Left lung (tissue), 10 donors: ENCODE results near the gene FBL. TPM values are rescaled to one million over a fixed set of nuclear protein-coding genes. Genes with fewer than 3 reads are reported as not detected.

Experiments used
- ATAC-seq: fragments of 200-7000 bp; cut with Tn5 transposase; one replicate; pipeline ENCODE4 v1.9.1; 2020; ENCODE audit warnings: moderate library complexity
- DNase-seq, 4 donors: peaks; one replicate each; pipeline ENCODE4 v3.0.0-alpha.2; 2013 to 2020
- H3K27ac ChIP-seq, 2 donors: fragments of 200-600 bp; sonication (generic) in 1 of 2; one replicate each; pipeline versions ENCODE4 v1.5.0 to v1.8.0; 2020 to 2021
- H3K27me3 ChIP-seq, 2 donors: fragments of 200-600 bp; sonication (generic) in 1 of 2; one replicate each; pipeline versions ENCODE4 v1.5.0 to v1.8.0; 2020 to 2021
- H3K36me3 ChIP-seq, 2 donors: fragments of 200-600 bp; sonication (generic) in 1 of 2; one replicate each; pipeline versions ENCODE4 v1.5.0 to v1.8.0; 2020 to 2021
- H3K4me1 ChIP-seq, 2 donors: fragments of 200-600 bp; one replicate each; pipeline ENCODE4 v1.8.0; 2021
- H3K4me3 ChIP-seq, 2 donors: fragments of 200-600 bp; sonication (generic) in 1 of 2; one replicate each; pipeline versions ENCODE4 v1.5.0 to v1.8.0; 2020 to 2021; ENCODE audit warnings: mild to moderate bottlenecking in 1 of 2
- H3K9me3 ChIP-seq, 2 donors: fragments of 200-600 bp; sonication (generic) in 1 of 2; one replicate each; pipeline versions ENCODE4 v1.5.0 to v1.8.0; 2020 to 2021
- intact Hi-C, 2 donors: fragments of 100-400 bp; cut with DNase I; formaldehyde crosslinking; loops; one replicate each; pipeline versions ENCODE4 v1.11.2 to v1.14.2; 2022
- polyA plus RNA-seq, 6 donors: library from polyadenylated mRNA; unstranded; fragments of 120-200 nt; gene quantifications; one replicate each; pipeline ENCODE4 v1.2.1, GENCODE V29; 2013; ENCODE audit not compliant: insufficient read length in 6 of 6
- total RNA-seq, 2 donors: library from RNA; stranded (reverse); fragmentation: NEBNext Ultra II Directional; extraction: Animal tissue kit (Norgen Biotek cat#: 25700); gene quantifications; one replicate each; pipeline ENCODE4 v1.2.1, GENCODE V29; 2021
- TF ChIP-seq, protein P1 (sequence below), 2 donors: fragments of 200-600 bp; sonication (generic) in 1 of 2; IDR thresholded peaks; one replicate each; pipeline versions ENCODE4 v1.5.0 to v1.8.0; 2021; ENCODE audit warnings: antibody characterized with exemption in 2 of 2
- donor health status: DM: no; HTN: yes; CAD: no.
- donor health status: DM: no; HTN: no; CAD: no.

Gene FBL
- total and polyA plus RNA-seq, 8 donors: 82.5 to 375 (median 340) TPM

DNA sequence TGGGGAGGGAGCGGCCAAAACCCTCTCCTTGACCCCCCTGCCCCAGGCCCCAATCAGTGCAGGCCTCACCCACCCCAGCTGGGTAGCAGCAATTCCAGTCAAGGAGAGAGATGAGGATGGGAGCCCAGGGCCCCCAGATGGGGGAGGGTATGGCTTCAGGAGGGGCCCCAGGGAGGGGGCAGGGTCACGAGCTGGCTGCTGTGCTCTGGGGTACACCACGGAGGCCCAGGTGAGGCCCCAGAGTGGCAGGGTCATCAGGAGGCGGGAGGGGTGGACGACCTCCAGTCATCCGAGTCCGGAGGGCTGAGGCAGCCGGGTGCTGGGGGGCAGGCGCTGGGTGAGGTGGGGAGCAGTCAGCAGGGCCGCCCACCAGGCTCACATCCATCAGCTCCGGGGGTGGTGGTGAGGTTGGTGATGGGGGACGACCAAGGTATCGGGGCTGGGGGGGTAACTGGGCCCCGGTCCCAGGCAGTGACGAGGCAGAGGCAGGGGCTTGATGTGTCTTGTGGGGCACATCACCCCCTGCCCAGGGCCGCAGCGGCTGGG is 20.6 kb downstream of the FBL start:
- peaks cover 0 to 52% of the 10 kb centered on the region in 2 donors for H3K36me3 ChIP-seq
- no peak overlapping the region for H3K27ac ChIP-seq
- H3K9me3 ChIP-seq: no peaks in the 10 kb centered on the region
- ATAC-seq (no peak), DNase-seq (no peak)
- no peak overlapping the region for H3K4me3 ChIP-seq
- TF ChIP-seq, protein P1, sequence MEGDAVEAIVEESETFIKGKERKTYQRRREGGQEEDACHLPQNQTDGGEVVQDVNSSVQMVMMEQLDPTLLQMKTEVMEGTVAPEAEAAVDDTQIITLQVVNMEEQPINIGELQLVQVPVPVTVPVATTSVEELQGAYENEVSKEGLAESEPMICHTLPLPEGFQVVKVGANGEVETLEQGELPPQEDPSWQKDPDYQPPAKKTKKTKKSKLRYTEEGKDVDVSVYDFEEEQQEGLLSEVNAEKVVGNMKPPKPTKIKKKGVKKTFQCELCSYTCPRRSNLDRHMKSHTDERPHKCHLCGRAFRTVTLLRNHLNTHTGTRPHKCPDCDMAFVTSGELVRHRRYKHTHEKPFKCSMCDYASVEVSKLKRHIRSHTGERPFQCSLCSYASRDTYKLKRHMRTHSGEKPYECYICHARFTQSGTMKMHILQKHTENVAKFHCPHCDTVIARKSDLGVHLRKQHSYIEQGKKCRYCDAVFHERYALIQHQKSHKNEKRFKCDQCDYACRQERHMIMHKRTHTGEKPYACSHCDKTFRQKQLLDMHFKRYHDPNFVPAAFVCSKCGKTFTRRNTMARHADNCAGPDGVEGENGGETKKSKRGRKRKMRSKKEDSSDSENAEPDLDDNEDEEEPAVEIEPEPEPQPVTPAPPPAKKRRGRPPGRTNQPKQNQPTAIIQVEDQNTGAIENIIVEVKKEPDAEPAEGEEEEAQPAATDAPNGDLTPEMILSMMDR (IDR thresholded peaks at IDR 0.05): no peak
- H3K4me1 ChIP-seq: peaks cover 0 to 18% of the 10 kb centered on the region in 2 donors
- no peaks in the 10 kb centered on the region for H3K27me3 ChIP-seq
- intact Hi-C loops: no loop called here

DNA sequence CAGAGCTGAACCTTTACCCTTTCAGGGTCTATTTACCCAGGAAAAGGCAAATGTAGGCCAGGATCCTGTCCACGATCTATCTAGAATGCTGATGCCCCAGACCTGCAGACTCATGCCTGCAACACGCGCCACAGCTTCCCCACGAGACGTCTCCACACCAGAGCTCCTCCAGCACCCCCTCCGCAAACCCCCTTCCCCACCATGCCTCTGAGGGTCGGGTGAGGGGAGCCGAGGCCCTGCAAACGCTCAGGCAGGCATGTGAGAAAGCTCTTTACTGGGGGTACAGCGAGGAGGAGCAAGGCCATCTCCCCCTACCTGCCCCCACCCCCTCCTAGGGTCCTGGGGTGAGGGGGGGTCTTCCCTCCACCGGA is 21.1 kb downstream of the FBL start:
- H3K36me3 ChIP-seq: peaks cover 0 to 47% of the 10 kb centered on the region in 2 donors
- no peaks in the 10 kb centered on the region for H3K27me3 ChIP-seq
- peak in 1 of 4 donors; percentile 12 for DNase-seq
- TF ChIP-seq, protein P1 (IDR thresholded peaks at IDR 0.05): no peak
- ATAC-seq: no peak
- H3K9me3 ChIP-seq: no peaks in the 10 kb centered on the region
- H3K4me3 ChIP-seq: peak overlapping the region in 1 of 2 donors; percentile 75
- intact Hi-C loops: no loop called here
- H3K4me1 ChIP-seq: peaks cover 0 to 18% of the 10 kb centered on the region in 2 donors
- H3K27ac ChIP-seq: peak overlapping the region in 1 of 2 donors; percentile 72

DNA sequence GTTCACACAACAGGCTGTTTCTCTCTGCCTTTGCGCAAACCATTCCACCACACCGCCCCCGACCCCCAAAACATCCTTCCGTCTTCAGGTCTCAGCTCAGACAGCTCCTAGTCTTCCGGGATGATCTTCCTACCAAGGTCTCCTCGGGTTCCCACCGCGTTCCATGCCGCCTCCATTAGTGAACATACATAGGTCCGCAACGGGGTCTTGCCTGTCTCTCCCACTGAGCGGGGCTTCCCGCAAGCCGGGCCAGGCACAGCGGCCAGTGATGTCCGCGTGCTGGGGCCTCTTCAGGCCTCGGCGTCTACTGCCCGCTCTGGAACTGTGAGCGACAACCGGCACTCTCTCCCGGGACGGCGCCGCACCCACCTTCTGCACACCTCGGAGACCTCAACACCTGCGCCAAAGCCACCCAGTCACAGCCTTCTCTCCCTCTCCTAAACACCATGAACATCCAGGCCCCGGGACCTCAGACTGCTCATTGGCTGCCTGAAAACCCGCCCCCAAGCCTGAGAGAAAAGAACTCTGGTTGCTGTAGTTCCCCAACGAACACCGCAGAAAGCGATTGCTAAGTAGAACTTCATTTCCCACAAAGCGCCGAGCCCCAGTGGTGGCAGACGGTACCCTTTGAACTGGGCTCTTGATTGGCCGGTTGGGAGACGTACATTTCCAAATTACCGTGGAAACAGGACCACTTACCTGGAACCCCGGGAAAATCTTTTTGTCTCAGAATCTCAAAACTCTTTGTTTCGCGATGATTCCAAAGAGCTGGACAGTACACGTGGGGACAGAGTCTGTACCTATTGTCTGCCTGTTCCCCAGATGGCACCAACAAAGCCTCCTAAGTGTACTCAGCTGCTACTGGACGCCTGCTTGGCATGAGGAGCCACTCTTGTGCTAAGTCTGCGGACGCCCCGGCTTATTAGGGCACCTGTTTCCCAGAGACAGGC is 21.8 kb downstream of the FBL start:
- peaks cover 0 to 18% of the 10 kb centered on the region in 2 donors for H3K4me1 ChIP-seq
- intact Hi-C loops: no loop called here
- no peaks in the 10 kb centered on the region for H3K27me3 ChIP-seq
- ATAC-seq (peak; percentile 98), DNase-seq (peak; percentile 84 to 92 (median 91))
- TF ChIP-seq, protein P1 (IDR thresholded peaks at IDR 0.05): no peak
- H3K36me3 ChIP-seq: peaks cover 0 to 40% of the 10 kb centered on the region in 2 donors
- H3K27ac ChIP-seq: peak overlapping the region; percentile 19 to 72
- peak overlapping the region; percentile 69 to 75 for H3K4me3 ChIP-seq
- H3K9me3 ChIP-seq: no peaks in the 10 kb centered on the region

DNA sequence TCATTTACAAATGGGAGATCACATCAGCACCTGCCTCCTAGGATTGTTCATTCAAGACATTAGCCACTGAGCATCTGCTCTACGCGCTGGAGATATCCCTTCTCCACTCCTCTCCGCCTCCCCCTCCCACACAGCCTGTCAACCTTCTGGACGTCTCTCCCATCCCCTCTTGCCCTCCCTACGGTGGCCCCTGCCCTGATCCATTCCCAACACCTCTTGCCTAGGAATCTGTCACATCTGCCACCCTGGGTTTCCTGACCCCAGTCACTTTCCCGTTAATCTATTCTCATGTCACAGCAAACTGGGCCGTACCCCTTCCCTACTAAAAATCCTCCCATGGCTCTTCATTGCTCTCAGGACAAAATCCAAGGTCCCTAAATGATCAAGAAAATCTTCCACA is 22.5 kb downstream of the FBL start:
- H3K27ac ChIP-seq: no peak overlapping the region
- H3K4me1 ChIP-seq: peaks cover 0 to 18% of the 10 kb centered on the region in 2 donors
- no peaks in the 10 kb centered on the region for H3K27me3 ChIP-seq
- TF ChIP-seq, protein P1 (IDR thresholded peaks at IDR 0.05): no peak
- peak in 1 of 4 donors; percentile 6 for DNase-seq
- peak overlapping the region; percentile 69 to 75 for H3K4me3 ChIP-seq
- no peak for ATAC-seq
- intact Hi-C loops: no loop called here
- peaks cover 0 to 33% of the 10 kb centered on the region in 2 donors for H3K36me3 ChIP-seq
- no peaks in the 10 kb centered on the region for H3K9me3 ChIP-seq

DNA sequence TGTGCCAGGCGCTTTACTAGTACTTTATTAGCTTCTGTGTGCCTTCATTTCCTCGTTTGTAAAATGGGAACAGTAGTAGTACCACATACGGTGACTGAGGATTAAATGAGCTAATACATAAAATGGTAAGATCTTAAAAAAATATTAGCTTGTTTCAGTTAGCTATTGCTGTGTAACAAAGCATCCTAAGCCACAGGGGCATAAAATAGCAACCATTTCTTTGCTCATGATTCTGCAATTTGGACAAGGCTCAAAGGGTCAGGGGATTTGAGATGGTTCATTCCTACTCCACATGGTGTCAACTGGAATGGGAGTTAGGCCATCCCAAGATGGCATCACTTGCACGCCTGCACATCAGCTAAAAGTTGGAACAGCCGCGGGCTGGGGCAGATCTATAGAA is 25.5 kb downstream of the FBL start:
- DNase-seq: no peak
- no peak for ATAC-seq
- Histone ChIP-seq H3K27me3 (no peaks in the 10 kb centered on the region), H3K27ac (no peak overlapping the region), H3K4me1 (peaks cover 0 to 14% of the 10 kb centered on the region in 2 donors), H3K36me3 (peaks cover 0 to 4% of the 10 kb centered on the region in 2 donors), H3K4me3 (no peak overlapping the region), H3K9me3 (no peaks in the 10 kb centered on the region)
- intact Hi-C loops: no loop called here
- TF ChIP-seq, protein P1 (IDR thresholded peaks at IDR 0.05): no peak
